22Rv1 (cell line): Measurements from ENCODE around the gene CERS1.

Experiments used
- CTCF ChIP-seq: fragments of 450-650 bp; IDR thresholded peaks from 2 replicates; pipeline ENCODE4 v1.5.1; 2017; ENCODE audit warnings: mild to moderate bottlenecking
- ZFX ChIP-seq: fragments of 450-650 bp; IDR thresholded peaks from 2 replicates; pipeline ENCODE4 v1.6.1; 2017; ENCODE audit warnings: antibody characterized with exemption, borderline replicate concordance

- no peak for TF ChIP-seq CTCF
- TF ChIP-seq ZFX, result no peak
Measured at GRCh38 chr19:18853755-18854427, 42.1 kb downstream of the CERS1 start.
